ENCODE results near the gene TPH2. TPM values are rescaled to one million over a fixed set of nuclear protein-coding genes. Genes with fewer than 3 reads are reported as not detected.

TPH2 gene
- total and polyA plus RNA-seq, 2 of the 4 experiments (the other 2 are of a cell fraction): not detected

DNA sequence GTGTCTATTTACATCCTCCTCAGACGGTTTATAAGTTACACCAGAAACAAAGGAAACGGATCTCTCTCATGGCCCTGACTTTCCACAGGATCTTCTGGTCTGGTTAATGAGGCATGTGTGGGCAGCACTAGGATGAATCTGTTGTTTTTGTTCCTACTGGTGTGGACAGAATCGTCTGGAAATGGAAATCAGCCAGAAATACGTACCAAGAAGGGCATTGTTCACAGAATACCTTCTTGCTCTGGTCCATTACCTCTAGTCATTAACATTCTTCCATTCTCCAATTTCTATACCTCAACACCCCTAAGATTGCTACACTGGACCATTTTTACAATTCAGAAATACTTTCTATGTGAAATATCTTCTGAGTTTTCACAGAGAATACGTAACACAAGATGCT, 86.0 kb downstream of the TPH2 start:
- no CpG with 5 or more reads among the region's 5 CpGs for WGBS, 2 experiments (ENCODE audit: extremely low coverage in 2 of 2, insufficient read length in 1 of 2)
- dilution Hi-C loops (cut with HindIII; ENCODE audit: low sequenced_read_pairs, unreplicated experiment): no loop called here
- Histone ChIP-seq H3K4me1 (ENCODE audit: control insufficient read depth, insufficient read depth, low read length) (no peaks in the 10 kb centered on the region), H2BK120ac (ENCODE audit: low read depth, low read length) (no peak overlapping the region), H3K9me1 (ENCODE audit: insufficient read depth, low read length) (no peaks in the 10 kb centered on the region), H3K23ac (ENCODE audit: low read depth, low read length) (no peak overlapping the region), H4K5ac (ENCODE audit: low read depth, low read length) (no peak overlapping the region), H2AFZ (replicated peaks; ENCODE audit: low read length, poor library complexity) (no peak overlapping the region), H3K36me3 (ENCODE audit: control insufficient read depth, insufficient read depth, low read length) (no peaks in the 10 kb centered on the region), H3K18ac (ENCODE audit: low read depth, low read length) (no peak overlapping the region), H2AK9ac (replicated peaks; ENCODE audit: low read depth, low read length, poor library complexity) (no peak overlapping the region), H3K79me1 (ENCODE audit: low read depth in 1 of 2, low read length in 2 of 2) (no peaks in the 10 kb centered on the region), H3K56ac (ENCODE audit: extremely low read depth, insufficient read depth, low read length) (no peak overlapping the region), H3K4me3 (ENCODE audit: insufficient read depth, low read depth, low read length) (no peak overlapping the region), H4K91ac (ENCODE audit: insufficient read depth, low read depth, low read length) (no peak overlapping the region), H3K27ac (ENCODE audit: insufficient read depth, low read length) (no peak overlapping the region), H3K9ac (ENCODE audit: low read depth, low read length) (no peak overlapping the region), H4K8ac (ENCODE audit: low read depth in 2 of 2, low read length in 2 of 2) (no peak overlapping the region), H3K4ac (ENCODE audit: low read depth, low read length) (no peak overlapping the region), H3K27me3 (ENCODE audit: control insufficient read depth, insufficient read depth, low read length) (peaks cover 2% of the 10 kb centered on the region), H4K20me1 (ENCODE audit: insufficient read depth, low read length) (no peaks in the 10 kb centered on the region), H2BK15ac (ENCODE audit: low read depth, low read length) (no peak overlapping the region), H2BK5ac (ENCODE audit: low read depth, low read length, poor library complexity, severe bottlenecking) (no peak overlapping the region), H3K9me3 (ENCODE audit: control insufficient read depth, insufficient read depth, low read length) (no peaks in the 10 kb centered on the region), H2AK5ac (ENCODE audit: low read depth, low read length) (no peak overlapping the region), H3K4me2 (ENCODE audit: low read depth, low read length) (no peak overlapping the region), H2BK20ac (ENCODE audit: low read depth, low read length) (no peak overlapping the region), H3K14ac (replicated peaks; ENCODE audit: low read depth, low read length) (no peak overlapping the region)
- no peak for ATAC-seq (ENCODE audit: low read depth)
- intact Hi-C loops (cut with micrococcal nuclease): no loop called here
- ChIA-PET POLR2A (ENCODE audit: unreplicated experiment) (no interaction called here), CTCF (interaction anchor here (1.7 kb wide), 1 partner anchor 9 kb away, joined by 5 read pairs; no protein-coding TSS in a partner anchor)
- no TSS peak for BruUV-seq (replicated peaks)
- TF ChIP-seq, protein P1, sequence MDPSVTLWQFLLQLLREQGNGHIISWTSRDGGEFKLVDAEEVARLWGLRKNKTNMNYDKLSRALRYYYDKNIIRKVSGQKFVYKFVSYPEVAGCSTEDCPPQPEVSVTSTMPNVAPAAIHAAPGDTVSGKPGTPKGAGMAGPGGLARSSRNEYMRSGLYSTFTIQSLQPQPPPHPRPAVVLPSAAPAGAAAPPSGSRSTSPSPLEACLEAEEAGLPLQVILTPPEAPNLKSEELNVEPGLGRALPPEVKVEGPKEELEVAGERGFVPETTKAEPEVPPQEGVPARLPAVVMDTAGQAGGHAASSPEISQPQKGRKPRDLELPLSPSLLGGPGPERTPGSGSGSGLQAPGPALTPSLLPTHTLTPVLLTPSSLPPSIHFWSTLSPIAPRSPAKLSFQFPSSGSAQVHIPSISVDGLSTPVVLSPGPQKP (IDR thresholded peaks at IDR 0.05; ENCODE audit: borderline replicate concordance, low read depth, low read length): no peak
- TF ChIP-seq SMC3 (IDR thresholded peaks at IDR 0.05; ENCODE audit: low read depth, low read length): no peak
- no peak for TF ChIP-seq NFE2L2 (IDR thresholded peaks at IDR 0.05; ENCODE audit: low read depth, low read length)
- no peak for TF ChIP-seq RCOR1 (IDR thresholded peaks at IDR 0.05; ENCODE audit: insufficient replicate concordance, low read length)
- TF ChIP-seq MAZ (IDR thresholded peaks at IDR 0.05; ENCODE audit: borderline replicate concordance, low read depth, low read length): no peak
- TF ChIP-seq, protein P2, sequence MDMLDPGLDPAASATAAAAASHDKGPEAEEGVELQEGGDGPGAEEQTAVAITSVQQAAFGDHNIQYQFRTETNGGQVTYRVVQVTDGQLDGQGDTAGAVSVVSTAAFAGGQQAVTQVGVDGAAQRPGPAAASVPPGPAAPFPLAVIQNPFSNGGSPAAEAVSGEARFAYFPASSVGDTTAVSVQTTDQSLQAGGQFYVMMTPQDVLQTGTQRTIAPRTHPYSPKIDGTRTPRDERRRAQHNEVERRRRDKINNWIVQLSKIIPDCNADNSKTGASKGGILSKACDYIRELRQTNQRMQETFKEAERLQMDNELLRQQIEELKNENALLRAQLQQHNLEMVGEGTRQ (IDR thresholded peaks at IDR 0.05; ENCODE audit: low read depth, low read length): no peak
- TF ChIP-seq CHD1 (IDR thresholded peaks at IDR 0.05; ENCODE audit: low read depth, low read length): no peak
- no peak for TF ChIP-seq RFX5 (IDR thresholded peaks at IDR 0.05; ENCODE audit: low read depth, low read length)
- TF ChIP-seq CEBPB (IDR thresholded peaks at IDR 0.05; ENCODE audit: low read depth, low read length): no peak
- TF ChIP-seq BHLHE40 (IDR thresholded peaks at IDR 0.05; ENCODE audit: low read depth, low read length): no peak
- TF ChIP-seq FOS (IDR thresholded peaks at IDR 0.05; ENCODE audit: low read depth, low read length): no peak
- TF ChIP-seq MAFK (IDR thresholded peaks at IDR 0.05; ENCODE audit: low read depth, low read length): no peak
- no peak for TF ChIP-seq MXI1 (IDR thresholded peaks at IDR 0.05; ENCODE audit: borderline replicate concordance, low read depth, low read length)
- TF ChIP-seq, protein P3, sequence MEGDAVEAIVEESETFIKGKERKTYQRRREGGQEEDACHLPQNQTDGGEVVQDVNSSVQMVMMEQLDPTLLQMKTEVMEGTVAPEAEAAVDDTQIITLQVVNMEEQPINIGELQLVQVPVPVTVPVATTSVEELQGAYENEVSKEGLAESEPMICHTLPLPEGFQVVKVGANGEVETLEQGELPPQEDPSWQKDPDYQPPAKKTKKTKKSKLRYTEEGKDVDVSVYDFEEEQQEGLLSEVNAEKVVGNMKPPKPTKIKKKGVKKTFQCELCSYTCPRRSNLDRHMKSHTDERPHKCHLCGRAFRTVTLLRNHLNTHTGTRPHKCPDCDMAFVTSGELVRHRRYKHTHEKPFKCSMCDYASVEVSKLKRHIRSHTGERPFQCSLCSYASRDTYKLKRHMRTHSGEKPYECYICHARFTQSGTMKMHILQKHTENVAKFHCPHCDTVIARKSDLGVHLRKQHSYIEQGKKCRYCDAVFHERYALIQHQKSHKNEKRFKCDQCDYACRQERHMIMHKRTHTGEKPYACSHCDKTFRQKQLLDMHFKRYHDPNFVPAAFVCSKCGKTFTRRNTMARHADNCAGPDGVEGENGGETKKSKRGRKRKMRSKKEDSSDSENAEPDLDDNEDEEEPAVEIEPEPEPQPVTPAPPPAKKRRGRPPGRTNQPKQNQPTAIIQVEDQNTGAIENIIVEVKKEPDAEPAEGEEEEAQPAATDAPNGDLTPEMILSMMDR (conservative IDR thresholded peaks at IDR 0.05; ENCODE audit: low read depth, low read length): no peak
- TF ChIP-seq RAD21 (IDR thresholded peaks at IDR 0.05; ENCODE audit: low read length): no peak
- no peak for TF ChIP-seq POLR2A (IDR thresholded peaks at IDR 0.05; ENCODE audit: low read depth, low read length)
- DNase-seq: no peak
- in situ Hi-C loops (cut with MboI; ENCODE audit: low sequenced_read_pairs): no loop called here
